ENCODE data around the gene SLC25A39.
"Not testable (repeated sequence)": the region's sequence is repeated elsewhere in the genome, so short reads cannot be mapped to it uniquely, and the experiment has no call there.

The SLC25A39 gene

GRCh38 chr17:44335564-44335963 is 10.9 kb upstream of the SLC25A39 start:
- DNase-seq (ENCODE audit: low read depth, low spot score) = no peak

GRCh38 chr17:44334727-44335126 is 10.1 kb upstream of the SLC25A39 start:
- DNase-seq (ENCODE audit: low read depth, low spot score) = no peak

GRCh38 chr17:44334315-44334714 is 9.7 kb upstream of the SLC25A39 start:
- DNase-seq (ENCODE audit: low read depth, low spot score) = no peak

GRCh38 chr17:44333371-44333770 is 8.7 kb upstream of the SLC25A39 start:
- DNase-seq (ENCODE audit: low read depth, low spot score) = no peak

- no peak for DNase-seq (ENCODE audit: low read depth, low spot score)
Observed at GRCh38 chr17:44331249-44331760, 6.7 kb upstream of the SLC25A39 start.

- not testable (repeated sequence) for DNase-seq (ENCODE audit: low read depth, low spot score)
Observed at GRCh38 chr17:44330263-44330662, 5.6 kb upstream of the SLC25A39 start.

- DNase-seq (ENCODE audit: low read depth, low spot score) = not testable (repeated sequence)
Observed at GRCh38 chr17:44329516-44329915, 4.9 kb upstream of the SLC25A39 start.

GRCh38 chr17:44327715-44328449 is 3.3 kb upstream of the SLC25A39 start:
- DNase-seq (ENCODE audit: low read depth, low spot score) = no peak

GRCh38 chr17:44326861-44327444 is 2.3 kb upstream of the SLC25A39 start:
- DNase-seq (ENCODE audit: low read depth, low spot score) = peak; percentile 82

- DNase-seq (ENCODE audit: low read depth, low spot score) = no peak
Observed at GRCh38 chr17:44324092-44324570, 492 bp downstream of the SLC25A39 start.

- no peak for DNase-seq (ENCODE audit: low read depth, low spot score)
Observed at GRCh38 chr17:44323359-44324091, 1.1 kb downstream of the SLC25A39 start.

- no peak for DNase-seq (ENCODE audit: low read depth, low spot score)
Observed at GRCh38 chr17:44322236-44322895, 2.3 kb downstream of the SLC25A39 start.

- no peak for DNase-seq (ENCODE audit: low read depth, low spot score)
Observed at GRCh38 chr17:44321246-44322120, 3.1 kb downstream of the SLC25A39 start.

- no peak for DNase-seq (ENCODE audit: low read depth, low spot score)
Observed at GRCh38 chr17:44320066-44320465, 4.6 kb downstream of the SLC25A39 start.

GRCh38 chr17:44318077-44318892 is 6.3 kb downstream of the SLC25A39 start:
- no peak for DNase-seq (ENCODE audit: low read depth, low spot score)

GRCh38 chr17:44317545-44317944 is 7.1 kb downstream of the SLC25A39 start:
- DNase-seq (ENCODE audit: low read depth, low spot score) = no peak

GRCh38 chr17:44315760-44316731 is 8.6 kb downstream of the SLC25A39 start:
- no peak for DNase-seq (ENCODE audit: low read depth, low spot score)

GRCh38 chr17:44314869-44315661 is 9.6 kb downstream of the SLC25A39 start:
- no peak for DNase-seq (ENCODE audit: low read depth, low spot score)
